ENCODE data around the gene ZCWPW2.

Gene ZCWPW2

GRCh38 chr3:28348629-28349468 lies at the start of gene ZCWPW2, which contains the start of gene AZI2:
TSS of gene ZCWPW2 (plus strand) at chr3:28348721. CDS start at chr3:28413069, 64,348 bp downstream.
TSS of gene AZI2 (minus strand) at chr3:28348824. CDS start at chr3:28340617, 8,207 bp downstream.
- Mint-ChIP-seq H3K9me3 (peaks cover 0 to 4% of the 10 kb centered on the region in 2 donors), H3K27ac (peak within 1 kb of the TSS; percentile 100), H3K27me3 (no peaks in the 10 kb centered on the region), H3K4me3 (peak within 1 kb of the TSS; percentile 93 to 94), H3K4me1 (peaks cover 37% of the 10 kb centered on the region)
- ATAC-seq (peak; percentile 92), DNase-seq (peak; percentile 91 to 95)

GRCh38 chr3:28299705-28300104 lies 48.8 kb upstream of the ZCWPW2 start:
- Mint-ChIP-seq H3K9me3 (no peaks in the 10 kb centered on the region), H3K27ac (no peak overlapping the region), H3K27me3 (no peaks in the 10 kb centered on the region), H3K4me3 (no peak overlapping the region), H3K4me1 (no peaks in the 10 kb centered on the region)
- ATAC-seq = no peak
- no peak for DNase-seq

GRCh38 chr3:28300345-28300962 lies 48.1 kb upstream of the ZCWPW2 start:
- no peaks in the 10 kb centered on the region for H3K9me3 Mint-ChIP-seq
- no peaks in the 10 kb centered on the region for H3K4me1 Mint-ChIP-seq
- H3K27me3 Mint-ChIP-seq = no peaks in the 10 kb centered on the region
- DNase-seq (no peak), ATAC-seq (no peak)
- H3K4me3 Mint-ChIP-seq = no peak overlapping the region
- H3K27ac Mint-ChIP-seq = no peak overlapping the region

- no peak for DNase-seq
- no peaks in the 10 kb centered on the region for H3K4me1 Mint-ChIP-seq
Measured at GRCh38 chr3:28301688-28302087, 46.8 kb upstream of the ZCWPW2 start.

GRCh38 chr3:28308196-28308595 lies 40.3 kb upstream of the ZCWPW2 start:
- no peaks in the 10 kb centered on the region for H3K27me3 Mint-ChIP-seq
- no peak for DNase-seq
- no peak overlapping the region for H3K4me3 Mint-ChIP-seq
- H3K9me3 Mint-ChIP-seq = no peaks in the 10 kb centered on the region
- ATAC-seq = no peak
- H3K4me1 Mint-ChIP-seq = peaks cover 18% of the 10 kb centered on the region
- H3K27ac Mint-ChIP-seq = no peak overlapping the region

More at GRCh38 chr3:28301688-28302087, 46.8 kb upstream of the ZCWPW2 start:
- Mint-ChIP-seq H3K27ac (no peak overlapping the region), H3K4me3 (no peak overlapping the region), H3K9me3 (no peaks in the 10 kb centered on the region), H3K27me3 (no peaks in the 10 kb centered on the region)
- ATAC-seq = no peak

GRCh38 chr3:28315711-28316110 lies 32.8 kb upstream of the ZCWPW2 start:
- ATAC-seq = no peak
- Mint-ChIP-seq H3K4me1 (peaks cover 12% of the 10 kb centered on the region), H3K27me3 (no peaks in the 10 kb centered on the region), H3K27ac (no peak overlapping the region), H3K9me3 (no peaks in the 10 kb centered on the region), H3K4me3 (no peak overlapping the region)
- DNase-seq = no peak

GRCh38 chr3:28316226-28316625 lies 32.3 kb upstream of the ZCWPW2 start:
- peaks cover 17% of the 10 kb centered on the region for H3K4me1 Mint-ChIP-seq
- no peaks in the 10 kb centered on the region for H3K9me3 Mint-ChIP-seq
- H3K27ac Mint-ChIP-seq = no peak overlapping the region
- no peak overlapping the region for H3K4me3 Mint-ChIP-seq
- no peaks in the 10 kb centered on the region for H3K27me3 Mint-ChIP-seq
- ATAC-seq = no peak
- DNase-seq = no peak

- Mint-ChIP-seq H3K4me1 (peaks cover 21% of the 10 kb centered on the region), H3K4me3 (no peak overlapping the region), H3K27me3 (no peaks in the 10 kb centered on the region), H3K27ac (no peak overlapping the region), H3K9me3 (no peaks in the 10 kb centered on the region)
- ATAC-seq = peak; percentile 89
- peak; percentile 13 to 34 for DNase-seq
Measured at GRCh38 chr3:28317438-28318022, 31.0 kb upstream of the ZCWPW2 start.

- no peak for ATAC-seq
- no peaks in the 10 kb centered on the region for H3K9me3 Mint-ChIP-seq
- no peaks in the 10 kb centered on the region for H3K27me3 Mint-ChIP-seq
- DNase-seq = no peak
- H3K4me3 Mint-ChIP-seq = no peak overlapping the region
- H3K4me1 Mint-ChIP-seq = peaks cover 25% of the 10 kb centered on the region
- peak overlapping the region in 1 of 2 donors; percentile 15 for H3K27ac Mint-ChIP-seq
Measured at GRCh38 chr3:28320981-28321380, 27.5 kb upstream of the ZCWPW2 start.

GRCh38 chr3:28322464-28322863 lies 26.1 kb upstream of the ZCWPW2 start:
- Mint-ChIP-seq H3K4me3 (no peak overlapping the region), H3K27ac (no peak overlapping the region), H3K9me3 (no peaks in the 10 kb centered on the region), H3K4me1 (peaks cover 23% of the 10 kb centered on the region), H3K27me3 (no peaks in the 10 kb centered on the region)
- no peak for DNase-seq
- no peak for ATAC-seq

GRCh38 chr3:28326458-28326926 lies 22.0 kb upstream of the ZCWPW2 start:
- peak overlapping the region in 1 of 2 donors; percentile 57 for H3K27ac Mint-ChIP-seq
- no peak overlapping the region for H3K4me3 Mint-ChIP-seq
- ATAC-seq (peak; percentile 97), DNase-seq (peak; percentile 26 to 40)
- no peaks in the 10 kb centered on the region for H3K9me3 Mint-ChIP-seq
- H3K4me1 Mint-ChIP-seq = peaks cover 14% of the 10 kb centered on the region
- H3K27me3 Mint-ChIP-seq = no peaks in the 10 kb centered on the region

GRCh38 chr3:28328188-28329151 lies 20.1 kb upstream of the ZCWPW2 start:
- Mint-ChIP-seq H3K27ac (no peak overlapping the region), H3K27me3 (no peaks in the 10 kb centered on the region), H3K4me1 (peaks cover 12% of the 10 kb centered on the region), H3K9me3 (no peaks in the 10 kb centered on the region), H3K4me3 (no peak overlapping the region)
- DNase-seq = no peak
- no peak for ATAC-seq

GRCh38 chr3:28334552-28334951 lies 14.0 kb upstream of the ZCWPW2 start:
- H3K9me3 Mint-ChIP-seq = no peaks in the 10 kb centered on the region
- no peak for DNase-seq
- ATAC-seq = no peak
- no peak overlapping the region for H3K27ac Mint-ChIP-seq
- no peak overlapping the region for H3K4me3 Mint-ChIP-seq
- H3K27me3 Mint-ChIP-seq = no peaks in the 10 kb centered on the region
- peaks cover 12% of the 10 kb centered on the region for H3K4me1 Mint-ChIP-seq

- Mint-ChIP-seq H3K27me3 (no peaks in the 10 kb centered on the region), H3K4me1 (peaks cover 12% of the 10 kb centered on the region), H3K9me3 (no peaks in the 10 kb centered on the region), H3K27ac (peak overlapping the region in 1 of 2 donors; percentile 23), H3K4me3 (no peak overlapping the region)
- DNase-seq = no peak
- ATAC-seq = no peak
Measured at GRCh38 chr3:28335246-28335645, 13.3 kb upstream of the ZCWPW2 start.

GRCh38 chr3:28337230-28337629 lies 11.3 kb upstream of the ZCWPW2 start:
- Mint-ChIP-seq H3K9me3 (no peaks in the 10 kb centered on the region), H3K4me3 (no peak overlapping the region), H3K4me1 (peaks cover 18% of the 10 kb centered on the region), H3K27ac (peak overlapping the region in 1 of 2 donors; percentile 5), H3K27me3 (no peaks in the 10 kb centered on the region)
- DNase-seq (no peak), ATAC-seq (no peak)

Data from stimulated activated naive CD8-positive, alpha-beta T cell treated with anti-CD3 and anti-CD28 coated beads, Interleukin-15, amount 100 ng/mL, for 72 hours (primary cell).